GM23338 (cell line): Measurements from ENCODE around the gene OVAAL. TPM values are rescaled to one million over a fixed set of nuclear protein-coding genes. Genes with fewer than 3 reads are reported as not detected.
"Not testable (repeated sequence)": the region's sequence is repeated elsewhere in the genome, so short reads cannot be mapped to it uniquely, and the experiment has no call there.

Experiments
- ATAC-seq: fragments of 200-7000 bp; cut with Tn5 transposase; 3 replicates; pipeline ENCODE4 v1.9.1; 2020
- DNase-seq: peaks from one replicate; pipeline ENCODE4 v3.0.0-alpha.2; 2015; ENCODE audit warnings: low spot score
- H2AFZ ChIP-seq: fragments of 200-600 bp; sonication (generic); 2 replicates; pipeline ENCODE4 v1.8.0; 2016; ENCODE audit warnings: antibody characterized with exemption, mild to moderate bottlenecking, moderate library complexity
- H3F3A ChIP-seq: fragments of 200-600 bp; sonication (generic); replicated peaks from 2 replicates; pipeline ENCODE4 v1.8.0; 2017; ENCODE audit warnings: antibody characterized with exemption, mixed run types, low read depth
- H3K27ac ChIP-seq: fragments of 200-600 bp; sonication (generic); 2 replicates; pipeline ENCODE4 v1.6.1; 2016; ENCODE audit warnings: low read depth
- H3K27me3 ChIP-seq: fragments of 200-600 bp; sonication (generic); 2 replicates; pipeline ENCODE4 v1.8.0; 2016; ENCODE audit warnings: mild to moderate bottlenecking, mixed run types, moderate library complexity; ENCODE audit not compliant: insufficient read depth
- H3K36me3 ChIP-seq: fragments of 200-600 bp; sonication (generic); 2 replicates; pipeline ENCODE4 v1.8.0; 2016; ENCODE audit warnings: mild to moderate bottlenecking; ENCODE audit not compliant: insufficient read depth
- H3K4me1 ChIP-seq: fragments of 200-600 bp; sonication (generic); 2 replicates; pipeline ENCODE4 v1.8.0; 2016; ENCODE audit warnings: mild to moderate bottlenecking, moderate library complexity; ENCODE audit not compliant: insufficient read depth
- H3K4me2 ChIP-seq: fragments of 200-600 bp; sonication (generic); 2 replicates; pipeline ENCODE4 v1.7.1; 2017; ENCODE audit warnings: mixed run types
- H3K4me3 ChIP-seq: fragments of 200-600 bp; sonication (generic); 2 replicates; pipeline ENCODE4 v1.6.1; 2016; ENCODE audit warnings: mixed run types
- H3K79me2 ChIP-seq: fragments of 200-600 bp; sonication (generic); replicated peaks from 2 replicates; pipeline ENCODE4 v1.8.0; 2017; ENCODE audit warnings: mild to moderate bottlenecking; ENCODE audit not compliant: insufficient read depth
- H3K9me2 ChIP-seq: fragments of 200-600 bp; sonication (generic); 2 replicates; pipeline ENCODE4 v1.8.0; 2017; ENCODE audit not compliant: insufficient read depth
- H4K20me1 ChIP-seq: fragments of 200-600 bp; sonication (generic); replicated peaks from 2 replicates; pipeline ENCODE4 v1.8.0; 2017; ENCODE audit warnings: mild to moderate bottlenecking; ENCODE audit not compliant: insufficient read depth
- H3K27ac Mint-ChIP-seq: 2 replicates; pipeline ENCODE4 v1.8.0; 2020; ENCODE audit warnings: inconsistent platforms, mild to moderate bottlenecking, moderate library complexity, mixed read lengths
- H3K27me3 Mint-ChIP-seq: 3 replicates; pipeline ENCODE4 v1.8.0; 2022; ENCODE audit warnings: low read depth, mild to moderate bottlenecking, moderate library complexity, mixed read lengths, inconsistent platforms; ENCODE audit not compliant: insufficient read depth, poor library complexity
- H3K36me3 Mint-ChIP-seq: 3 replicates; pipeline ENCODE4 v1.8.0; 2021; ENCODE audit warnings: low read depth, mild to moderate bottlenecking, inconsistent platforms, moderate library complexity, mixed read lengths
- H3K4me1 Mint-ChIP-seq: 3 replicates; pipeline ENCODE4 v1.8.0; 2020; ENCODE audit warnings: mild to moderate bottlenecking, inconsistent platforms, mixed read lengths
- H3K4me3 Mint-ChIP-seq: 3 replicates; pipeline ENCODE4 v1.8.0; 2021; ENCODE audit warnings: moderate library complexity, mild to moderate bottlenecking, inconsistent platforms, mixed read lengths
- H3K9me3 Mint-ChIP-seq: 3 replicates; pipeline ENCODE4 v1.8.0; 2020; ENCODE audit warnings: moderate library complexity, mild to moderate bottlenecking, inconsistent platforms, mixed read lengths
- CREB1 ChIP-seq: fragments of 250-450 bp; sonication (Bioruptor Pico); IDR thresholded peaks from 2 replicates; pipeline ENCODE4 v1.5.0; 2020; ENCODE audit warnings: low read depth, mild to moderate bottlenecking, moderate library complexity
- CTCF ChIP-seq, 2 experiments: fragments of 200-600 bp in 1 of 2; sonication (generic) in 1 of 2; conservative IDR thresholded peaks; 2 replicates each; pipeline versions ENCODE4 v1.5.1 to v1.6.1; 2016 to 2017; ENCODE audit warnings: antibody characterized with exemption in 2 of 2, low read depth in 2 of 2, mild to moderate bottlenecking in 2 of 2, moderate library complexity in 1 of 2
- ETS1 ChIP-seq: IDR thresholded peaks from 2 replicates; pipeline ENCODE4 v1.6.1; 2016; ENCODE audit warnings: antibody characterized with exemption
- EZH2 ChIP-seq: fragments of 200-600 bp; sonication (generic); IDR thresholded peaks from one replicate; pipeline ENCODE4 v1.8.0; 2017; ENCODE audit warnings: antibody characterized with exemption, mild to moderate bottlenecking, low read depth; ENCODE audit not compliant: unreplicated experiment
- JUNB ChIP-seq: IDR thresholded peaks from one replicate; pipeline ENCODE4 v1.6.1; 2016; ENCODE audit warnings: antibody characterized with exemption; ENCODE audit not compliant: unreplicated experiment
- POLR2AphosphoS5 ChIP-seq: IDR thresholded peaks from 2 replicates; pipeline ENCODE4 v1.6.1; 2016; ENCODE audit warnings: antibody characterized with exemption, low read depth
- STAT1 ChIP-seq: IDR thresholded peaks from one replicate; pipeline ENCODE4 v1.6.1; 2016; ENCODE audit warnings: antibody characterized with exemption; ENCODE audit not compliant: unreplicated experiment
- polyA plus RNA-seq: library from polyadenylated mRNA; unstranded; fragments of >200 nt; fragmentation: Nextera tagmentation; extraction: Ambion mirVana; gene quantifications from 2 replicates; pipeline ENCODE4 v1.2.1, GENCODE V29; 2016
- total RNA-seq: library from RNA; depleted of rRNA; stranded (reverse); fragments of >200 nt; shearing (Covaris generic); gene quantifications from 2 replicates; pipeline ENCODE4 v1.2.3, GENCODE V29; 2014

Gene OVAAL
- total and polyA plus RNA-seq, 2 experiments from 2014 or later: not detected

- TF ChIP-seq CREB1 (CRISPR knock-in tag) (no peak), JUNB (no peak), ETS1 (no peak), STAT1 (no peak), POLR2AphosphoS5 (no peak), CTCF (conservative IDR thresholded peaks at IDR 0.05; ENCODE audit: low read depth in 2 of 2) (no peak)
- H3K36me3 Mint-ChIP-seq: no peaks in the 10 kb centered on the region
- H3K9me2 ChIP-seq: no peaks in the 10 kb centered on the region
Measured at GRCh38 chr1:180551997-180552396, 6.8 kb upstream of the OVAAL start.

GRCh38 chr1:180553046-180553445 is 5.7 kb upstream of the OVAAL start:
- not testable (repeated sequence) for H3K9me3 Mint-ChIP-seq, H3K9me2 ChIP-seq

More at GRCh38 chr1:180551997-180552396, 6.8 kb upstream of the OVAAL start:
- DNase-seq (no peak), ATAC-seq (no peak)
- H3F3A ChIP-seq: no peaks in the 10 kb centered on the region
- Mint-ChIP-seq H3K4me3 (no peak overlapping the region), H3K27me3 (peaks cover 4% of the 10 kb centered on the region), H3K27ac (no peak overlapping the region), H3K4me1 (no peaks in the 10 kb centered on the region; the same call in 1 of the 3 replicates), H3K9me3 (no peaks in the 10 kb centered on the region)
- H4K20me1 ChIP-seq: no peaks in the 10 kb centered on the region
- H3K27ac ChIP-seq: no peak overlapping the region
- no peak overlapping the region for H3K4me3 ChIP-seq
- H3K27me3 ChIP-seq: no peaks in the 10 kb centered on the region
- H3K79me2 ChIP-seq: no peaks in the 10 kb centered on the region
- H3K4me1 ChIP-seq: no peaks in the 10 kb centered on the region
- no peaks in the 10 kb centered on the region for H3K36me3 ChIP-seq
- H2AFZ ChIP-seq: no peak overlapping the region
- no peak overlapping the region for H3K4me2 ChIP-seq

GRCh38 chr1:180555411-180555810 is 3.4 kb upstream of the OVAAL start:
- Mint-ChIP-seq H3K4me3 (no peak overlapping the region), H3K36me3 (no peaks in the 10 kb centered on the region), H3K27ac (no peak overlapping the region), H3K27me3 (peaks cover 4% of the 10 kb centered on the region), H3K9me3 (peaks cover 5% of the 10 kb centered on the region; the same call in 1 of the 3 replicates), H3K4me1 (no peaks in the 10 kb centered on the region; the same call in 1 of the 3 replicates)
- H3K79me2 ChIP-seq: no peaks in the 10 kb centered on the region
- H3K4me2 ChIP-seq: no peak overlapping the region
- H3K4me3 ChIP-seq: no peak overlapping the region
- H3K27me3 ChIP-seq: no peaks in the 10 kb centered on the region
- H3K4me1 ChIP-seq: no peaks in the 10 kb centered on the region
- H3K27ac ChIP-seq: no peak overlapping the region
- H3F3A ChIP-seq: no peaks in the 10 kb centered on the region
- no peak for DNase-seq
- no peaks in the 10 kb centered on the region for H4K20me1 ChIP-seq
- ATAC-seq: no peak
- no peaks in the 10 kb centered on the region for H3K36me3 ChIP-seq
- no peak overlapping the region for H2AFZ ChIP-seq
- peaks cover 7% of the 10 kb centered on the region; the same call in 1 of the 2 replicates for H3K9me2 ChIP-seq
- TF ChIP-seq STAT1 (no peak), EZH2 (no peak), ETS1 (no peak)

More at GRCh38 chr1:180553046-180553445, 5.7 kb upstream of the OVAAL start:
- H3K36me3 ChIP-seq, H4K20me1 ChIP-seq, H3K4me1 Mint-ChIP-seq, H3K4me2 ChIP-seq, H2AFZ ChIP-seq, H3K27me3 ChIP-seq, H3K27ac Mint-ChIP-seq, ATAC-seq, H3K4me3 ChIP-seq, DNase-seq, H3K4me3 Mint-ChIP-seq, H3K36me3 Mint-ChIP-seq, H3K4me1 ChIP-seq, H3K27ac ChIP-seq, H3F3A ChIP-seq, H3K27me3 Mint-ChIP-seq, H3K79me2 ChIP-seq: not testable (repeated sequence)
